AG09319 (cell line): ENCODE measurements around the gene CORO2B.

ENCODE experiments used
- DNase-seq: peaks from one replicate; pipeline ENCODE4 v3.0.0-alpha.2; 2010; ENCODE audit warnings: low read depth; ENCODE audit errors: extremely low read depth
- CTCF ChIP-seq: IDR thresholded peaks from 2 replicates; pipeline ENCODE4 v1.5.1; 2011; ENCODE audit warnings: low read depth, mild to moderate bottlenecking, inconsistent platforms, low read length, moderate library complexity

The CORO2B gene

DNA sequence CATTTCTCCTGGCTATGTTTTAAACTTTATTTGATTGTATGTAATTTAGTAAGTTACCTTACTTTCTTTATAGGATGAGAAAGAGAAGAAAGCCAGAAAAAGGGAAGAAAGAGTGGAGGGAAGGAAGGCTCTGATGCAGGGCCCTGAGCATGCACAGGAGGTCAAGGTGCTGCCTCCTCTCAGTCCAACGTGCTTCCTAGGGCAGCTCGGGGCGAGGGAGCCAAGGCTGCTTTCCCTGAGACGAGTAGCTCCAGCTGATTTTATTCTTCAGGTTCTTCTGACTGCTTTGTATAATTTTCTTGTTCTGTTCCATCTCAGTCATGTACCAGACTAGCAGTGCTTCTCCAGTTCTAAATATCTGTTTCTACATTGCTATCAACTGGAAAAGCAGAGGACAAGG, 3.4 kb downstream of the CORO2B start:
- no peak for DNase-seq
- TF ChIP-seq CTCF = no peak

- TF ChIP-seq CTCF = no peak
- no peak for DNase-seq
These were observed 4.1 kb downstream of the CORO2B start for GRCh38 chr15:68582864-68583263.

GRCh38 chr15:68583321-68583720, 4.5 kb downstream of the CORO2B start:
- DNase-seq = no peak
- TF ChIP-seq CTCF = no peak

DNA sequence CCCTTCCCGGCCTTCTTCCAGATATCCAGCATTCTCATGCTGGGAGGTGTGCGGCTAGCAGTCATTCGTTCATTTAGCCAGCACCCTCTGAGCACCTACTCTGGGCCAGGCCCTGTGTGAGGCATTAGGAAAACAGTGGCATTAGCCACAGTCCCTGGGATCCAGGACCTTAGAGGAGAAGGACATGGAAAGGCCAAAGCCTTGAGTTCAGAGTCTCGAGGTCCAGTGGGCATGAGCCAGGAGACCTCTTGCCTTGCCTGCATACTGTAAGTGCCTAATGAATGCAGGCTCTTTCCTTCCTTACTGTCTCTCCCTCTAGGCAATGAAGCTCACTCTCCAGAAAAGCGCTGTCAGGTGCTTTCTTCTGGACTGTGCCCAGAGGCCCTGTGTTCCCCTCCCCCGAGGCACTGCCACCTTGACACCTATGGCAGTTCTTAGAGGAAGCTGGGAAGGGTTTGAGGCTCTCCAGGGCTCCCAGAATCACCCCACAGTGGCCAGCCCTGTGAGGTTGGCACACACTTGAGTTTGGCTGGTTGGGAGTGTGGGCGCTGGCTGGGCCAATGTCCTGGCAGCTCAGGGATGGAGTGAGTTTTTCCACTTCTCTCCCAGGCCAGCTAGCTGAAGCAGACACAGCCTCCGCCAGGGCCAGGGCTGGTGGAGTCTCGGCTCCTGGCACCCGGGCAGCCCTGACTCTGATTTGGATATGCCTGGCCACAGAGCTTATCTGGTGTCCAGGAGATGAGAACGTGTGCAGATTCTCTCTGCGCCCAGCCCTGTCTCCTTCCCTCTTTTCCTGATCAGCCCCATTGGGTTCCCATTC, 5.4 kb downstream of the CORO2B start:
- no peak for DNase-seq

DNA sequence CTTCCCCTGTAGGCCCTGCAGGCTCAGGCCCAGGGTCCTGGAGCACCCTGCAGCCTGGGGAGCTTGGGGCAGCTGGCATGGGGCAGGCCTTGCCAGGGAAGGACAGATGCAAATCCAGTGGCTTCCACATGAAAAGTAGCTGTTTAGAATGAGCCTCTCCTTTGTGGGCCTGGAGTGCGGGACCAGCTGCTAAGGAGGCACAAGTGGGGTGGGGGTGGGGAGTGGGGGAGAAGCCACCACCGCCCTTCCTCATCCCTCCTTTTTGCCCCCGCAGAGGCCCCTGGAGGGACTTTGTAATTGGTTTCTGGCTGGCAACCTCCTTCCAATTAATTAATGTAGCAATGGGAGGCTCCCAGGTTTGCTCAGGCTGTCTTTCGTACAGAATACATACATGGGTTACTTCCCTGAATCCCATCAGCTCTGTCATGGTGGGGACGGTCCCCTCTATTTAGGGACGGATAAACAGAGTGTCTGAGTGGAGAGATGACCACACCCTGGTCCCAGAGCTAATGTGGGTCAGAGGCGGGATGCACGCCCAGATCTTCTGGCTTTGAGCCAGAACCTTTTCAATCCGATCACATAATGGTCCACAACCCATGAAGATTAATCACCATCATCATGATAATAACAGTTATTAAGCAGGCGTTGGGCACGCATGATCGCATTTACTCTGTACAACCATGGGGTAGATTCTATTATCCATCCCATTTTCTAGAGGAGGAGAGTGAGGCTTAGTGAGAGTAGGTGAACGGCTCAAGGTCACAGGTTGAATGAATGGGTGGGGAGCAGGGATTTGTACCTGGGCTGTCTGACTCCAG, 6.2 kb downstream of the CORO2B start:
- DNase-seq = no peak
- TF ChIP-seq CTCF = no peak

More for the DNA sequence above, 5.4 kb downstream of the CORO2B start:
- no peak for TF ChIP-seq CTCF

DNA sequence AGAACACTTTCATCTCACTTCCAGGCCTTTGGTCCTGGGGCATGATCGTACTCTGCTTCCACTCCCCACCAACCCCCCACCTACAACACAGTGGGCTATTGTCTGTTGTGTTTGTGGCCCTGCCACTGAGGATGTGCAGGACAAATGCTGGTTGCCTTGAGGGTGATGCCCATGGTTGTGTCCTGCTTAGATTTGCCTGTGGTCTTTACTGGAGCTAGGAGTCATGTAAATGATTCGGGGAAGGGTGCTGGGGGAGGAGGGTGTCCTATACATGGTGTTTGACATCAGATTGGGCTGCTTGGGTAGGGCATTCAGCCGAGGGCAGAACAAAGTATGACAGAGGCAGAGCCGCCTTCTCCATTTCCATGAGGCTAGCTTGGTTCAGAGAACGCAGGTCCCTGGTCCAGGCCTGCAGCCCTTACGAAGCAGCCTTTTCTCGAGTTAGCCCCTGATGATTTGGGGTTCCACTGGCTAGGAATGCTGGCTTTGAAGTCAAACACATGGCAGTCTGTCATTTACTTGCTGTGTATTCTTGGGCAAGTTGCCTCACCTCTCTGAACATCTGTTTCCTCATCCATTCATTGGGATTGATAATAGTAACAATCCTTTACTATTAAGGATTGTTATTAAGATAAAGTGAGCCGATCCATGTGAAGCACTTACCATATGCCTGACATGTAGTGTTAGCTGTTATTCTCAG, 6.9 kb downstream of the CORO2B start:
- DNase-seq = no peak
- no peak for TF ChIP-seq CTCF
